Brain microvascular endothelial cell (primary cell): ENCODE results near the gene DYNC1I2.
A peak's percentile ranks its signal among the peaks of the same experiment; 100 is the strongest.

Experiments used
- DNase-seq: peaks from one replicate; pipeline ENCODE4 v3.0.0-alpha.2; 2020
- H3K27ac ChIP-seq: fragments of 250-450 bp; sonication (Bioruptor Pico); 2 replicates; pipeline ENCODE4 v1.5.1; 2020; ENCODE audit warnings: mild to moderate bottlenecking, moderate library complexity
- H3K27me3 ChIP-seq: fragments of 250-450 bp; sonication (Bioruptor Pico); replicated peaks from 2 replicates; pipeline ENCODE4 v1.5.1; 2020; ENCODE audit warnings: mild to moderate bottlenecking
- H3K36me3 ChIP-seq: fragments of 250-450 bp; sonication (Bioruptor Pico); replicated peaks from 2 replicates; pipeline ENCODE4 v1.5.1; 2020; ENCODE audit warnings: mild to moderate bottlenecking
- H3K4me3 ChIP-seq: 2 replicates; pipeline ENCODE4 v1.5.1; 2011; ENCODE audit warnings: low read depth, mild to moderate bottlenecking, control low read depth, low read length, moderate library complexity
- CTCF ChIP-seq: IDR thresholded peaks from 2 replicates; pipeline ENCODE4 v1.5.1; 2011; ENCODE audit warnings: low read depth, mild to moderate bottlenecking, moderate library complexity, low read length, control low read depth, inconsistent platforms; ENCODE audit errors: missing control alignments
- in situ Hi-C: cut with HindIII; loops from 2 replicates; pipeline ENCODE4 v1.10.0; 2017; ENCODE audit warnings: low sequenced_read_pairs, low pct_ligation_motif_present

Gene DYNC1I2

GRCh38 chr2:171687287-171688128 is at the start of gene DYNC1I2:
TSS of gene DYNC1I2 (plus strand) at chr2:171687469. CDS start at chr2:171690156, 2,687 bp downstream.
- no peaks in the 10 kb centered on the region for H3K27me3 ChIP-seq
- peak; percentile 96 for DNase-seq
- in situ Hi-C loops: no loop called here
- peak within 1 kb of the TSS; percentile 90 for H3K27ac ChIP-seq
- peak within 1 kb of the TSS; percentile 78 for H3K4me3 ChIP-seq
- H3K36me3 ChIP-seq: peaks cover 2% of the 10 kb centered on the region
- TF ChIP-seq CTCF: peak; percentile 3

GRCh38 chr2:171651667-171652415 is 35.4 kb upstream of the DYNC1I2 start:
- in situ Hi-C loops: no loop called here
- Histone ChIP-seq H3K4me3 (no peak overlapping the region), H3K27ac (no peak overlapping the region), H3K36me3 (no peaks in the 10 kb centered on the region), H3K27me3 (no peaks in the 10 kb centered on the region)
- DNase-seq: no peak
- TF ChIP-seq CTCF: no peak

- Histone ChIP-seq H3K4me3 (no peak overlapping the region), H3K36me3 (no peaks in the 10 kb centered on the region), H3K27me3 (no peaks in the 10 kb centered on the region), H3K27ac (no peak overlapping the region)
- DNase-seq: peak; percentile 77
- TF ChIP-seq CTCF: no peak
- in situ Hi-C loops: no loop called here
Measured at GRCh38 chr2:171652416-171652785, 34.9 kb upstream of the DYNC1I2 start.

GRCh38 chr2:171655586-171655985 is 31.7 kb upstream of the DYNC1I2 start:
- in situ Hi-C loops: no loop called here
- no peaks in the 10 kb centered on the region for H3K36me3 ChIP-seq
- H3K27me3 ChIP-seq: no peaks in the 10 kb centered on the region
- DNase-seq: no peak
- no peak overlapping the region for H3K27ac ChIP-seq
- no peak for TF ChIP-seq CTCF
- no peak overlapping the region for H3K4me3 ChIP-seq

GRCh38 chr2:171667041-171667440 is 20.2 kb upstream of the DYNC1I2 start:
- Histone ChIP-seq H3K4me3 (no peak overlapping the region), H3K36me3 (no peaks in the 10 kb centered on the region), H3K27me3 (no peaks in the 10 kb centered on the region), H3K27ac (no peak overlapping the region)
- no peak for TF ChIP-seq CTCF
- no peak for DNase-seq
- in situ Hi-C loops: no loop called here
